Activated CD4-positive, alpha-beta T cell treated with anti-CD3 and anti-CD28 coated beads, Interleukin-2, amount 50 U/mL, for 4 hours (primary cell): Measurements from ENCODE around the gene NMNAT1.
A peak's percentile ranks its signal among the peaks of the same experiment; 100 is the strongest.
"Not testable (repeated sequence)": the region's sequence is repeated elsewhere in the genome, so short reads cannot be mapped to it uniquely, and the experiment has no call there.

Experiments used
- DNase-seq, 2 experiments: peaks; one replicate each; pipeline ENCODE4 v3.0.0-alpha.2; 2020

Gene NMNAT1

DNA sequence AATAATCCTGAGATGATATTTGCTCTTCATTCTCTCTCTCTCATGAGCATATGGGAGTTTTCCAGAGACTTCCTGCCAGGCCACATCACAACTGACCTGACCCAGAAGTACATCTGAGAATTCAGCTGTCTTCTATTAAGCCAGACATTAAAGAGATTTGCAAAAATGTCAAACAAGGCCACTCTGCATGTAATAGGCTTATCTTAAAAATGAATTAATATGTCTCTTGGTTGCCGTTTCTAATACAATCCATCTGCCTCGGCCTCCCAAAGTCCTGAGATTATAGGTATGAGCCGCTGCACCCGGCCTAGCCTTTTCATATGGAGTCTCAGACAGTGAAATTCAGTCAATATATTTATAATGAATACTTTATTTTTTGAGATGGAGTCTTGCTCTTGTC is 78.7 kb downstream of the NMNAT1 start:
- DNase-seq = not testable (repeated sequence)

GRCh38 chr1:10022656-10023055 is 79.4 kb downstream of the NMNAT1 start:
- DNase-seq = no peak

DNA sequence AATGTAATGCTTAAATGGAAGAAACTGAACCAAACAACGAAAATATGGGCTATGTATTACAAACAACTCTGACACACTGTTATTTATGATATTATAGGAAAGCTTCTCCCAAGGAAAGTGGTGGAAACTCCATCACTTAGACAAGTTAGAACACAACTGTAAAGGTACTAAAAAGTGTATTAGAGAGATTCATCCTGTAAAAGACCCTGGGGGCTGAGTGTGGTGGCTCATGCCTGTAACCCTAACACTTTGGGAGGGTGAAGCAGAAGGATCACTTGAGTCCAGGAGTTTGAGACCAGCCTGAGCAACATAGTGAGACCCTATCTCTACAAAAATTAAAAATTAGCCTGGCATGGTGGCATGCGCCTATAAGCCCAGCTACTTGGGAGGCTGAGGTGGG is 82.1 kb downstream of the NMNAT1 start:
- no peak for DNase-seq

GRCh38 chr1:10027027-10027426 is 83.8 kb downstream of the NMNAT1 start:
- DNase-seq = no peak

DNA sequence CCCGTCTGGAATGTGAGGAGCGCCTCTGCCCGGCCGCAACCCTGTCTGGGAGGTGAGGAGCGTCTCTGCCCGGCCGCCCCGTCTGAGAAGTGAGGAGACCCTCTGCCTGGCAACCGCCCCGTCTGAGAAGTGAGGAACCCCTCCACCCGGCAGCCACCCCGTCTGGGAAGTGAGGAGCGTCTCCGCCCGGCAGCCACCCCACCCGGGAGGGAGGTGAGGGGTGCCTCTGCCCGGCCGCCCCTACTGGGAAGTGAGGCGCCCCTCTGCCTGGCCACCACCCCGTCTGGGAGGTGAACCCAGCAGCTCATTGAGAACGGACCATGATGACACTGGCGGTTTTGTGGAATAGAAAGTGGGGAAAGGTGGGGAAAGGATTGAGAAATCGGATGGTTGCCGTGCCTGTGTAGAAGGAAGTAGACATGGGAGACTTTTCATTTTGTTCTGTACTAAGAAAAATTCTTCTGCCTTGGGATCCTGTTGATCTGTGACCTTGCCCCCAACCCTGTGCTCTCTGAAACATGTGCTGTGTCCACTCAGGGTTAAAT is 85.8 kb downstream of the NMNAT1 start:
- DNase-seq = not testable (repeated sequence)

- no peak for DNase-seq
Observed at GRCh38 chr1:10031461-10031860, 88.2 kb downstream of the NMNAT1 start.

- DNase-seq = peak; percentile 97
Observed at GRCh38 chr1:10032590-10033358, 89.5 kb downstream of the NMNAT1 start, which contains the start of gene UBE4B. Gene UBE4B (plus strand): TSS chr1:10032958. CDS start chr1:10033671, 713 bp downstream.

DNA sequence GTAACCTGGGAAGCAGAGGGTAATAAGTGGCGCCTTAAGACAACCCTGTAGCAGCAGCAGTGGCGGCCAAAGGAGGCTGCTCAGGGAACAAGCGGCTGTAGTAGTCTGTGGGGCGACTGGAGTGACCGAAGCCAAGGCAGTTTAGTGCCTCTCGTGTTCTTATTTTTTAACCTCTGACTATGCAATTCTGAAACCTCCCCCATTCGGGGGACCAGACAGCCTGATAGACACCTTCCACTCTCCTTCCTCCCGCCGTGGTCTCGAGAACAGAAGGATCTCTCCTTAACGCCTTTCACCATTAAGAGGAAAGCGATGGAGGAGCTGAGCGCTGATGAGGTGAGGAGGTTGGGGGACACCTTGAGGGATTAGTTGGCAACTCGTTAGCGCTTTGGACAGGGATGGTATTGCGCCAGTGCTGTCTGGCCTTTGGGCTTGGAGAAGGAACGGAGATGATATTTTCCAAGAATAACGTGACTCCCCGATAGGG is 90.1 kb downstream of the NMNAT1 start:
- DNase-seq = no peak
